GM23338 (cell line): ENCODE results near the gene FAM216A. TPM values are rescaled to one million over a fixed set of nuclear protein-coding genes. Genes with fewer than 3 reads are reported as not detected.
"Not testable (repeated sequence)": the region's sequence is repeated elsewhere in the genome, so short reads cannot be mapped to it uniquely, and the experiment has no call there.

Experiments used
- ATAC-seq: fragments of 200-7000 bp; cut with Tn5 transposase; 3 replicates; pipeline ENCODE4 v1.9.1; 2020
- DNase-seq: peaks from one replicate; pipeline ENCODE4 v3.0.0-alpha.2; 2015; ENCODE audit warnings: low spot score
- H2AFZ ChIP-seq: fragments of 200-600 bp; sonication (generic); 2 replicates; pipeline ENCODE4 v1.8.0; 2016; ENCODE audit warnings: antibody characterized with exemption, mild to moderate bottlenecking, moderate library complexity
- H3F3A ChIP-seq: fragments of 200-600 bp; sonication (generic); replicated peaks from 2 replicates; pipeline ENCODE4 v1.8.0; 2017; ENCODE audit warnings: antibody characterized with exemption, mixed run types, low read depth
- H3K27ac ChIP-seq: fragments of 200-600 bp; sonication (generic); 2 replicates; pipeline ENCODE4 v1.6.1; 2016; ENCODE audit warnings: low read depth
- H3K27me3 ChIP-seq: fragments of 200-600 bp; sonication (generic); 2 replicates; pipeline ENCODE4 v1.8.0; 2016; ENCODE audit warnings: mild to moderate bottlenecking, mixed run types, moderate library complexity; ENCODE audit not compliant: insufficient read depth
- H3K36me3 ChIP-seq: fragments of 200-600 bp; sonication (generic); 2 replicates; pipeline ENCODE4 v1.8.0; 2016; ENCODE audit warnings: mild to moderate bottlenecking; ENCODE audit not compliant: insufficient read depth
- H3K4me1 ChIP-seq: fragments of 200-600 bp; sonication (generic); 2 replicates; pipeline ENCODE4 v1.8.0; 2016; ENCODE audit warnings: mild to moderate bottlenecking, moderate library complexity; ENCODE audit not compliant: insufficient read depth
- H3K4me2 ChIP-seq: fragments of 200-600 bp; sonication (generic); 2 replicates; pipeline ENCODE4 v1.7.1; 2017; ENCODE audit warnings: mixed run types
- H3K4me3 ChIP-seq: fragments of 200-600 bp; sonication (generic); 2 replicates; pipeline ENCODE4 v1.6.1; 2016; ENCODE audit warnings: mixed run types
- H3K79me2 ChIP-seq: fragments of 200-600 bp; sonication (generic); replicated peaks from 2 replicates; pipeline ENCODE4 v1.8.0; 2017; ENCODE audit warnings: mild to moderate bottlenecking; ENCODE audit not compliant: insufficient read depth
- H3K9me2 ChIP-seq: fragments of 200-600 bp; sonication (generic); 2 replicates; pipeline ENCODE4 v1.8.0; 2017; ENCODE audit not compliant: insufficient read depth
- H4K20me1 ChIP-seq: fragments of 200-600 bp; sonication (generic); replicated peaks from 2 replicates; pipeline ENCODE4 v1.8.0; 2017; ENCODE audit warnings: mild to moderate bottlenecking; ENCODE audit not compliant: insufficient read depth
- H3K27ac Mint-ChIP-seq: 2 replicates; pipeline ENCODE4 v1.8.0; 2020; ENCODE audit warnings: inconsistent platforms, mild to moderate bottlenecking, moderate library complexity, mixed read lengths
- H3K27me3 Mint-ChIP-seq: 3 replicates; pipeline ENCODE4 v1.8.0; 2022; ENCODE audit warnings: low read depth, mild to moderate bottlenecking, moderate library complexity, mixed read lengths, inconsistent platforms; ENCODE audit not compliant: insufficient read depth, poor library complexity
- H3K36me3 Mint-ChIP-seq: 3 replicates; pipeline ENCODE4 v1.8.0; 2021; ENCODE audit warnings: low read depth, mild to moderate bottlenecking, inconsistent platforms, moderate library complexity, mixed read lengths
- H3K4me1 Mint-ChIP-seq: 3 replicates; pipeline ENCODE4 v1.8.0; 2020; ENCODE audit warnings: mild to moderate bottlenecking, inconsistent platforms, mixed read lengths
- H3K4me3 Mint-ChIP-seq: 3 replicates; pipeline ENCODE4 v1.8.0; 2021; ENCODE audit warnings: moderate library complexity, mild to moderate bottlenecking, inconsistent platforms, mixed read lengths
- H3K9me3 Mint-ChIP-seq: 3 replicates; pipeline ENCODE4 v1.8.0; 2020; ENCODE audit warnings: moderate library complexity, mild to moderate bottlenecking, inconsistent platforms, mixed read lengths
- ETS1 ChIP-seq: IDR thresholded peaks from 2 replicates; pipeline ENCODE4 v1.6.1; 2016; ENCODE audit warnings: antibody characterized with exemption
- EZH2 ChIP-seq: fragments of 200-600 bp; sonication (generic); IDR thresholded peaks from one replicate; pipeline ENCODE4 v1.8.0; 2017; ENCODE audit warnings: antibody characterized with exemption, mild to moderate bottlenecking, low read depth; ENCODE audit not compliant: unreplicated experiment
- NANOG ChIP-seq: IDR thresholded peaks from 2 replicates; pipeline ENCODE4 v1.6.1; 2016; ENCODE audit warnings: antibody characterized with exemption, borderline replicate concordance
- POLR2AphosphoS5 ChIP-seq: IDR thresholded peaks from 2 replicates; pipeline ENCODE4 v1.6.1; 2016; ENCODE audit warnings: antibody characterized with exemption, low read depth
- STAT1 ChIP-seq: IDR thresholded peaks from one replicate; pipeline ENCODE4 v1.6.1; 2016; ENCODE audit warnings: antibody characterized with exemption; ENCODE audit not compliant: unreplicated experiment
- polyA plus RNA-seq: library from polyadenylated mRNA; unstranded; fragments of >200 nt; fragmentation: Nextera tagmentation; extraction: Ambion mirVana; gene quantifications from 2 replicates; pipeline ENCODE4 v1.2.1, GENCODE V29; 2016
- total RNA-seq: library from RNA; depleted of rRNA; stranded (reverse); fragments of >200 nt; shearing (Covaris generic); gene quantifications from 2 replicates; pipeline ENCODE4 v1.2.3, GENCODE V29; 2014

FAM216A gene
- total and polyA plus RNA-seq, 2 experiments from 2014 or later, result 27.1 to 53.0 TPM

GRCh38 chr12:110516995-110517394, 48.4 kb downstream of the FAM216A start:
- Histone ChIP-seq H3K4me1 (no peaks in the 10 kb centered on the region), H3K79me2 (no peaks in the 10 kb centered on the region), H4K20me1 (no peaks in the 10 kb centered on the region), H3K27ac (no peak overlapping the region), H3K36me3 (no peaks in the 10 kb centered on the region), H3K4me2 (no peak overlapping the region), H3K9me2 (no peaks in the 10 kb centered on the region), H3K27me3 (no peaks in the 10 kb centered on the region), H3F3A (no peaks in the 10 kb centered on the region), H2AFZ (no peak overlapping the region), H3K4me3 (no peak overlapping the region)
- Mint-ChIP-seq H3K9me3 (no peaks in the 10 kb centered on the region), H3K27me3 (no peaks in the 10 kb centered on the region), H3K36me3 (no peaks in the 10 kb centered on the region), H3K27ac (no peak overlapping the region), H3K4me1 (no peaks in the 10 kb centered on the region), H3K4me3 (no peak overlapping the region)
- ATAC-seq (no peak), DNase-seq (no peak)
- no peak for TF ChIP-seq NANOG
- TF ChIP-seq EZH2, result no peak
- no peak for TF ChIP-seq ETS1
- no peak for TF ChIP-seq POLR2AphosphoS5
- TF ChIP-seq STAT1, result no peak

GRCh38 chr12:110518014-110518413, 49.4 kb downstream of the FAM216A start:
- not testable (repeated sequence) for H4K20me1 ChIP-seq, H3K36me3 Mint-ChIP-seq, ATAC-seq, H3K36me3 ChIP-seq, H3K4me1 Mint-ChIP-seq, H3K27ac ChIP-seq, H3K9me3 Mint-ChIP-seq, H3K9me2 ChIP-seq, H3K27ac Mint-ChIP-seq, H2AFZ ChIP-seq, H3K27me3 ChIP-seq, H3K4me2 ChIP-seq, H3K27me3 Mint-ChIP-seq, H3K79me2 ChIP-seq, DNase-seq, H3K4me3 ChIP-seq, H3F3A ChIP-seq, H3K4me3 Mint-ChIP-seq, H3K4me1 ChIP-seq

GRCh38 chr12:110520876-110521712, 52.4 kb downstream of the FAM216A start:
- H3K4me1 Mint-ChIP-seq, H3K4me3 Mint-ChIP-seq, H3K27me3 ChIP-seq, ATAC-seq, H3K36me3 Mint-ChIP-seq, H3K27ac ChIP-seq, H3K4me1 ChIP-seq, H3K4me2 ChIP-seq, H3F3A ChIP-seq, H4K20me1 ChIP-seq, H3K27me3 Mint-ChIP-seq, H3K9me3 Mint-ChIP-seq, H3K79me2 ChIP-seq, H3K9me2 ChIP-seq, H3K27ac Mint-ChIP-seq, H2AFZ ChIP-seq, H3K4me3 ChIP-seq, H3K36me3 ChIP-seq, DNase-seq: not testable (repeated sequence)
